Pulmonary artery endothelial cell (primary cell): ENCODE measurements around the gene SIN3A. TPM values are rescaled to one million over a fixed set of nuclear protein-coding genes. Genes with fewer than 3 reads are reported as not detected.
"Not testable (repeated sequence)": the region's sequence is repeated elsewhere in the genome, so short reads cannot be mapped to it uniquely, and the experiment has no call there.

Experiments used
- DNase-seq: peaks from one replicate; pipeline ENCODE4 v3.0.0-alpha.2; 2011; ENCODE audit warnings: low read depth, low spot score
- total RNA-seq: library from RNA; depleted of rRNA; stranded (reverse); fragments of >200 nt; gene quantifications from 2 replicates; pipeline ENCODE4 v1.2.3, GENCODE V29; 2014

Gene SIN3A
- total RNA-seq, result 20.8 and 25.7 TPM in 2 replicates

DNA sequence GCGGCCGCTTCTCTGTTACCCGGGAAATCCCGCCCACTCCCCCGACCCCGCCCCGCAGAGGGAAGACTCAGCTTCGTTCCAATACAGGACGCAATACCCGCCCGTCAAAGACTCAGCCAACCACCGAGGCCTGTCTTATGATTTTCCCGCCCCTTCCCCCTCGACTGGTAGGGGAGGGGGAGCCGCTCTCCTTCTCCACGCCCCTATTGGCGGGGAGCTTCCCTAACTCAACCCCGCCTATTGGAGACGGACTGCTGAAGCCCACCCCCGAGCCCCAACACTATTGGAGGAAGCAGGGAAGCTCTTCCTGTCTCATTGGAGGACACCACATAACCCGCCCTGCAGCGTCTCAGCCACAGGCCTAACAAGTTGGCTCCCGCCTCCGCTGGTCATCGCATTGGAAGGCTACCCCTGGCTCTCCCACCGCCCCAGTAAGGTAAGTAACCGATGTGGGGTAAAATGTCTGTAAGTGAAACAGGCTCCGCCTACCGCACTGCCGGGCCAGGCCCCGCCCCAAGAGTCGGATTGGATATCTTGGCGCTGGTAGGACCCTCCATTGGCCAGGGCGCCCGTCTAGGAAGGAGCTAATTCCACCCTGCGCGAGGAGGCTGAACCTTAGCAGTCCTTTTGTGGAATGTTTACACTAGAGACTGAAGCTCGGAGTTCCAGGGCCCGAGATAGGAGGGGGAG is at the start of gene SIN3A:
Gene SIN3A (minus strand): TSS at position 17 of the 690 bp plus-strand sequence. CDS start 21,315 bp downstream, outside the sequence.
- peak; percentile 100 for DNase-seq

DNA sequence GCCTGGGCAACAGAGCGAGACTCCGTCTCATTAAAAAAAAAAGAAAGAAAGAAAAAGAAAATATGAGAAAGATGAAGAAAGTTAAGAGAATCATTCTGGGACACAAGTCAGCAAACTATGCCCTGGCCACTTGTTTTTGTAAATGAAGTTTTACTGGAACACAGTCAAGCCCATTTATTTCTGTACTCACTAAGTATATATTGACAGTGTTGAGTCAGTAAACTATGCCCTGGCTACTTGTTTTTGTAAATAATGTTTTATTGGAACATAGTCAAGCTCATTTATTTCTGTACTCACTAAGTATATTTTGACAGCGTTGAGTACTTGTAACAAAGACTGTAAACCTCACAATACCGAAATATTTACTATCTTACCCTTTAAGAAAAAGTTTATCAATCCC is 42.2 kb upstream of the SIN3A start:
- DNase-seq, result no peak

DNA sequence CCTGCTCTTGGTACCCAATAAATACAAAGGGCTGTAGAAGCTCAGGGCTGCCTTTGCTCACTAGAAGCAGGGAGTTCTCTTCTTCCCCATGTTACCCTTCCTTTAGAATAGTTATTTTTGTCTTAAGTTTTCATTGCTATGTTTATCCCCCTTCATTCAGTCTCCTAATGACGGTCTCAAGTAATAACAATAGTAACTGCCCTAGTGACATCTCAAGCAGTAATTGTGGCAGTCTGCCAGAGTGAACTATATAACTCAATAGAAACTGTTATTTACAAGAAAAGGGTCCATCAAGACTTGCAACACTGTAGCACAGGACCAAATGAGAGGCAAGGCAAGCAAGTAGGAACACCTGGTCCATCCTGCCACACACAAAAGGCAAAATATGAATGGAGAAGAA is 32.5 kb upstream of the SIN3A start:
- DNase-seq, result peak; percentile 40

DNA sequence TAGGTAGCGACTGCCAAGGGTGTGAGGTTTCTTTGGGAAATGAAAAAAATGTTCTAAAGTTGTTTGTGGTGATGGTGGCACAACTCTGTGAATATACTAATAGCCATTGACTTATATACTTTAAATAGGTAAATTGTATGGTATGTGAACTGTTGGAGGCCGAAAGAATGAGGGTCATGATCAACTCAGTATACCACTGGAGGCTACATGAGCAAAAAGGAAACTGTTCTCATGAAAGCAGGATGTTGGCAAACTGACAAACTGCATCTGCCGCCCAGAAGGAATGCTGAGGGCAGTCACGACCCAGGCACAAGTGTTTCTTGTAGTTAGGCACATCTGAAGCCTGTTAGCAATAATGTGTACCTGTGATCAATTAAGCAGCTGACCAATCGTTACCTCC is 32.1 kb upstream of the SIN3A start:
- DNase-seq, result peak; percentile 52

DNA sequence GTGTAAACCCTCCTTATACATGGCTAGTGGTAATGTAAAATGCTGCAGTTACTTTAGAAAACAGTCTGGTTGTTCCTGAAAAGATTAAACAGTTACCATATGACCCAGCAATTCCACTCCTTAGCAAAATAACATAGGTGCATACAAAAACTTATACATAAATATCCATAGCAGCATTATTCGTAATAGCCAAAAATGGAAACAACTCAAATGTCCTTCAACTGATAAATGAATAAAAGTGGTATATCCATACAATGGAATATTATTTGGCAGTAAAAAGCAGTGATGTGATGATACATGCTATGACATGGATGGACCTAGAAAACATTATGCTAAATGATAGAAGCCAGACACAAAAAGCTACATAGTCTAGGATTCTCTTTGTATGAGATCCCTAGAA is 31.6 kb upstream of the SIN3A start:
- DNase-seq, result no peak

DNA sequence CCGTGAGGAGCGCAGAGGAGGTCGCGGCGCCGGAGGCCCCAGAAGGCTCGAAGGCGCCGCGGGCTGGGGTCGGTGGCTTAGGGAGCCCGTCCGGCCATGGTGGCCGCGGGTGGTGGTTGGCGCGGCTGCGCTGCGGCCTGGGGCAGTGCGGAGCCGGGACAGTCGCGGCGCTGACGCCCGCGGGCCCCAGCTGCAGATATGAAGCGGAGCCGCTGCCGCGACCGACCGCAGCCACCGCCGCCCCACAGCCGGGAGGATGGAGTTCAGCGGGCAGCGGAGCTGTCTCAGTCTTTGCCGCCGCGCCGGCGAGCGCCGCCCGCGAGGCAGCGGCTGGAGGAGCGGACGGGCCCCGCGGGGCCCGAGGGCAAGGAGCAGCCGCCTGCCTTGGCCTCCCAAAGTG is 29.0 kb upstream of the SIN3A start:
- DNase-seq, result not testable (repeated sequence)

DNA sequence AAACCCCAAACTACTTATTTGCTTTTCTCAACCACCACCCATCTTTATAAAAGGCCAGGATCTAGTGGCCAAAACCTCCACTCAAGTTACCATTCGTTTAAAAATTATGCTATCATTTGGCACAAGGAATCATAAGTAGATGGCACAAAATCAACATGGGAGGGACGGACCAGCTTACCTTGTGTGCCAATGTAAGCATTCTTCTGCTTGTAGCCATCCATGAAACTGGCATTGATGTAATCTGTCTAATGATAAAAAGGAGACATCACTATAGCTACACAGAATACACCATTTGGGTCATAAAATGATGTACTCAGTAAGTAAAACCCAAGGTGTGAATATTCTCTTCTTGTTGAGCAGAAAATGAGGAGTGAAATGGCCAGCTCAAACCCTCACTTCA is 28.2 kb upstream of the SIN3A start:
- no peak for DNase-seq

DNA sequence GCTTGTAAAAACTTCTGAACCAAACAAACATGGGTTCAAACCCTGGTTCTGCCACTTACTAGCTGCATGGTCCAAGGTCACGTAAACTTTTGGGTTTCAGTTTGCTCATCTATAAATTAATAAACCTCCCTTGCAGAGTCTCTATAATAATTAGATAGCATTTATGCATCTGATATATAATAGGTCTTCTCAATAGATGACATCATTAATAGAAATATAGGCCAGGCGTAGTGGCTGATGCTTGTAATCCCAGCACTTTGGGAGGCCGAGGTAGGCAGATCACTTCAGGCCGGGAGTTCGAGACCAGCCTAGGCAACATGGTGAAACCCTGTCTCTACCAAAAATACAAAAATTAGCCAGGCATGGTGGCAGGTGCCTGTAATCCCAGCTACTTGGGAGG is 25.6 kb upstream of the SIN3A start:
- DNase-seq, result not testable (repeated sequence)

DNA sequence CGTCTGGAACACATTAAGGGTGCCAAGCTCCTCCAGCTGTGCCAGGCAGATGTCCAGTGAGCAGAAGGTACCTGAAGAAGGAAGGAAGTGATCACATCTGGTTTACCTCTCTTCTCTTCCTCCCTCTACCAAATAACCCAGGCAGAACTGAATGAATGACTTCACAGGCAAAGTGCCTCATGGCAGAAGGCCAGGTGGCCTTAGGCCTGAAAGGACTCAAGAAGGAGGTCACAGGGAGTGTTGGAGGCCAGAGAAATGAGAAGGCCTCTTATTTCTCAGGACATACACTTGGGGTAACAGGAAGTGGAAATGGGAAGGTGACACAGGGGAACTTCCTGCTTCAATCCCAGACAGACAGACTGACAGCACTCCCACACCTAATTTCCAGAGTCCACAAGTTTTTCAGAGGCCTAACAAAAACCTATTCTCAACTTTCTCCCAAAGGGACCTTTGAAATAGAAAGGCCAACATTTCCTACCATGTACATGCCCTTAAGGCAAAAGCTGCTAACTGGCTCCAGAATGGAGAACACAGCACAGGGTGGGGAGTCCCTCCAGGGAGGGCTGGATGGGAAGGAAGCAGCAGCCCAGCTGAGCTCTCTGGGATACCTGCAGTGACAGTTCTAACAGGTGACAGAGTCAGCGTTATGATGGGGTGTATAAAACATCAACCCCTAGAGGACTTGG is 17.6 kb upstream of the SIN3A start:
- DNase-seq, result no peak

DNA sequence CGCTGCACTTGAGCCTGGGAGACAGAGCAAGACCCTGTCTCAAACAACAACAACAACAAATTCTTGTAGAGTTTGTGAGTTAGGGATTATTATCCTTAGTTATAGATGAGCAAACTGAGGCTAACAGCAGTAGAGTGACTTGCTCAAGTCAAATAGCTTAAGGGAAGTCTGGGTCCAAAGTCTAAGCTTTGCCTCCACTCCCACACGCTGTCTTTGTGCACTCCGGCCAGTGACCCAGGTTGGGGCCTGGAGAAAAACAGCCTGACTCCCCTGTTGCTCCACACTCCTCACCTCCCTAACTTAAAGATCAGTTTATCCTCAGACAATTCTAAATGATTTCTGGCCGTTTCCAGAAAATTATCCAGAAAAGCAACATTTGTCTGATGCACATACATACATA is 9.2 kb upstream of the SIN3A start:
- no peak for DNase-seq

DNA sequence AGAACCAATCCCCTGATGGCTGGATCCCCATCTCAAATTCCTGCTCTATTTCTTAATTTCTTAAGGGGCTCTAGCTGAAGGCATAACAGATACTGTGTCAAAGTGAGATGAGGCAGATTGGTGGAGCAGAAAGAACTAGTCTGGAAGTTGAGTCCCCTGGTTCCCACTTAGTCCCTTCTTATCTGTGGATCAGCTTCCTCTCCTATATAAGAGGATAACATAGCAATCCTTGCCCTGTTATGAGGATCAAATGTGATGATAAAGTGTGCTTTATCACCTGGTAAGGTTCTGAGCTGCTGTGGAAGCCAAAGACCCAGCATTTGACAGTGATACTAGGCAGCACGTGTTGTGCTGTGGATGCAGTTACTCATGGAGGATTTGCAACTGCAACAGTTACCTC is 8.1 kb upstream of the SIN3A start:
- DNase-seq, result no peak

DNA sequence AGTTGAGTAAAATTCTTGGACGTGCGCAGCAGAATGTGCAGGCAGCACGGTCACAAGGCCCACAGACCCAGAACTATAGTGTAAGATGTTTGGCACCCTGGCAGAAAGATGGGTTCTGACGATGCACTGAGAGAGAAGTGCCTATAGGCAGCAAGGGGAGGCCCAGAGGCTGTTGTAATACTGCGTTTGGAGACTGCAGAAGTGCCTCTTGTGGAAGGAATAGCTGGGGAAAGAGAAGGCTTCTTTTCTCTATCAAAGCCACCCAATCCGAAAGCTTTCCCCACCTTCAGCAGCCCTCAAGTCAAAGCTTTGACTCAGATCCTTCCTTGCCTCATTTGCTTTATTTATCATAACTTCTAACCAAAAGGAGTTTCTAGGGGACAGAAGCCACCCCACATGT is 5.2 kb upstream of the SIN3A start:
- no peak for DNase-seq

DNA sequence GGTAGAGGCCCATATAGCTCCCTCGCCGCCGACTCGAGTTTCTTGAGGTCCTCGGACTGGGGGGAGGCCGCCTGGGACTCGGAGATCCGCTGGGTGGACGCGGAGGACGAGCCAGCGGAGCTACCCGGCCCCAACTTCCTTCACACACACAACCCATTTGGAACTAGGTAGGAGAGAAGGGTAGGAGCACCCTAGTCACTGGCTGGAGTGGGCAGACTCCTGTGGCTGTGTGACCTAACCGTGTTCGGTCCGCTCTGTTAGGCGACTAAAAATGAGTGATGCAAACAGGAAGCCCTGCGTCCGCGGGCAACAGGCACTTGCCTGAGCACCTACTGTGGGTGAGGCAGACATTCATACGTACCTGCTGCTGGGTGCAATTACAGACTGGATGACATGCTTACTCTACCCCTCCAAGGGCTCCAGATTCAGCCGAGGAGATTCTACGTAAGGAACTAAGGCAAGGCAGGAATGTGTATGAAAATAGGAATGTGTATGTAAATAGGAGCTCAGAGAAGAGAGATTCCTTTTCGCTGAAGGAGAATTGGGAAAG is 4.6 kb upstream of the SIN3A start:
- DNase-seq, result no peak

DNA sequence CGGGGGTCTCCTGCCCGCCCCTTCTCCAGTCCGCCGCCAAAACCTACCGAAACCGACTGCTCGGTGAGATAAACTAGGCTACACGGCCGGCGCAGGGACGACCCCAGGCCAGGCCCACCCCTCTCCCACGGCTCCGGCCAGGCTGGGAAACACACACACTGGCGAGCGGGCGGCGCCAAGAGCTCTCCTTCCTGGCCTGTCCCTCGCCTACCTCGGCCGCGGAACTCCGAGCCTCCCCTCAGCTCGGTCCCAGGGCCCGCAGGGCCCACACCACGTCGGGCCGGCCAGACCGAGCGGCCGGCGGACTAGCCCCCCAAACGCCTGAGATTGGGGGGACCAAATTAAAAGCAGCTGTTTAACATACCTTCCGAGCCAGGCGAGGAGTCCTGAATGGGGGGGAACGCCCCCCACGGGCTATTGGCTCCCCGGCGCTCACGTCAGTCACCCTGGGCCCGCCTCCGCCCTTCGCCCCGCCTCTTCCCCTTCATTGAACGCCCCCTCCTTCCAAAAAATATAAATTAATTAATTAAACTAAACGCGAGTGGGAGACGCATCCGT is 4.0 kb upstream of the SIN3A start:
- no peak for DNase-seq

DNA sequence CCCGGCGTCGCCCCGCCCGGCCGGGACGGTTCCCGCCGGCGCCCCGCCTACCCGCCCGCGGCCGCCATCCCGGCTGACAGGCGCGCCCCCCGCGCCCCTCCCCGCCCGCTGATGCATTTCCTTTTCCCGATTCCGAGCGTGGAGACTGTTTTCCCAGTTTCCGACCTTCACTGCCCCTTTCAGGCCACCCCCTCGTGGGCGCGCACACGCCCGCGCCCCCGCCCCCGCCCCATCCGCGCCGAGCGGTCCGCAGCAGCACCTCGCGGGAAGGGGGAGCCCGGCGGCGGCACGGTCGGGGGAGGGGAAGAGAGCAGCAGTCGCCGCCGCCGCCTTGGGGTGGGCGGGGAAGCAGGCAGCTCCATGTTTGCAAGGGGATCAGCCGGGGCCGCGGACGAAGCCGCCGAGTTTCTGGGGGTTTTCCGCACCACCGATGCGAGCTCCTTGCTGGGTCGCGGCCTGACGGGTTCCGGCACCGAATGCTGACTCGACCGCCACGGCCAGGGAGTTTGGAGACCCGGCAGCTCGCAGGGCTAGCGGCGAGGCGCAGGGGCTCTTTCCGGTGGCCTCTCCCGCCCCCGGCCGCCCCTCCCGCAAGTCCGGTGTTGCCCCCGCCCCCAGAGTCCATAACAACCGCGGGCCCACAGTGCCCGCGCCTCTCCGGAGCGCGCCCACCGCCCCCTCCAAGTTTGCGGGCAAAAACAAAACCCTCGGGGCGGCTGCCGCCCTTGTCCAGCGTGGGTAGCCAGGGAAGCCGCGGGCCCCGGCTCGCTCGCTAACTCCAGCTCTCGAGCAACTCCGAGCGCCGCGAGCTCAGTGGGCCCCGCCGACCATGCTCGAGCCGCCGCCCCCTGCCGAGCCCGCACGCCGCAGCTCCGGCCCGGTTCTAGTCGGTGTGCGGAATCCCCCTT is 3.2 kb upstream of the SIN3A start:
- peak; percentile 61 for DNase-seq

DNA sequence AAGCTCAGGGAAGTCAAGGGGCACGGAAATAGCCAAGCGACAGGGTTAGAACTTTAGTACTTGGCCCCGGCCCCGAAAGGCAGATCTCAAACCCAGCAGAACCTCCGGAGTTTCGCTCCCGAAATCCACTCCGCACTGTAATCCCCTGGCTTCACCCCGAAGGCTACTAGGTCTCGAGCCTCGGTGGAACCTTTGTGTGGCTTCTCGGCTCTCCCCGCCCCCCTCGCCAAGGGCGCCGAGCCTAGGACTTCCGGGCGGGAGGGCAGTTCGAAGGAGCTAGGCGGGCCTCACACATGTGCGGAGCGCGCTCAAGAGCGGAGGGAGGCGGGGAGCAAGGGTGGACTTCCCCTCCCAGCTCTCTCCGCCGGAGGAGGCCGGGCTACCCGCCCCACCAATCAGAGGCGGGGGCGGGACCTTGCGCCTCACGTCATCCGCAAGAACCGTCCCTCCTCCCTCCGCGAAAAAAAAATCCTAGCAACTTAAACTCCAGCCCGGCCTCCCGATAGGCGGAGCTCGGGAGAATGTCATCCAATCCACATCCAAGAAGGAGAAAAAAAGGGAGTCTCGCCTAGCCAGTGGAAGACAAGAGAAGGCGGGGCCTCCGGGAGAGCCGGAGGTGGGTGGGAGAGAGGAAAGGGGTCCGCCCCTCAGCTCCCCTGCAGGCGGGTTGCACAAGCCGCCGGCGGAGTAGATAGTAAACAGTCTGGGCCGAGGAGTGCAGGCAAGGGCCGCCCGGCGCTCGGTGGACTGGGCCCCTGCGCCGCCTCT is 2.4 kb upstream of the SIN3A start:
- peak; percentile 99 for DNase-seq

DNA sequence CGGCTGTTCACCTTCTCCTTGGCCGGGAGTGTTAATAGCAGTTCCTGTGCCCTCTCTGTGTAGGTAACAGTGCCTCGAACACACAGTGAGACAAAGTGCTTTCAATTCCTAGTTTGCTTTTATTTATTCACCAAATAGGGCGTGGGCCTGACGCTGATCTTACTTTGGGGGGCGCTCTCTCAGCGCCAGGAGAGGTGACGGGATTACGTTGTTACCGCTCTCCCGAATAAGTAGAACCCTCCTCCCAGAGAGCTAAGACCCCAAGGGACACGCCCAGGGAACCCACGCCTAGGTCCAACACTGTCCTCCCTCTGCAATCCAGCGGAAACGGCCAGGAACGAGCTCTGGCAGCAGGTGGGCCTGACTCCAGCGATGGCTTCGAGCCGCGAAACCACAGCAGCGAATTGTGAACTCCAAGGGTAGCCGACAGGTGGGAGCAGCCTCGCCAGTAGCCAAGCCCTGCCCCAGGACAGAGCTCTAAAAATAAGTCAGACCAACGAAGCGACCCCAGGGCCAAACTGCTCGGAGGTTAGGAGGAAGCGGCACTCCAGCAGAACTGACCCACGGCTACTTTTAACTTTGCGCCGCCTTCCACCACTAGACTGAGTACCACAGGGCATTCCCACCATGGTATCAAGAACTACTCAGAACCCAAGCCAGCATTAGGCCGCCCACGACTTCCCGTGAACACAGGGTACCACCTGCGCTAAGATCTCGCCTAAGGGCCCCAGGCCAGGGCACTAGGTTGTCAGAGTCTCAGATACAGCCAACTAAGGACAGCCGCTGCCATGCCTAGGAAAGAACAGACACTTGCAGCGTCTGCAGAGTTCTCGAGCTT is 1.6 kb upstream of the SIN3A start:
- no peak for DNase-seq

DNA sequence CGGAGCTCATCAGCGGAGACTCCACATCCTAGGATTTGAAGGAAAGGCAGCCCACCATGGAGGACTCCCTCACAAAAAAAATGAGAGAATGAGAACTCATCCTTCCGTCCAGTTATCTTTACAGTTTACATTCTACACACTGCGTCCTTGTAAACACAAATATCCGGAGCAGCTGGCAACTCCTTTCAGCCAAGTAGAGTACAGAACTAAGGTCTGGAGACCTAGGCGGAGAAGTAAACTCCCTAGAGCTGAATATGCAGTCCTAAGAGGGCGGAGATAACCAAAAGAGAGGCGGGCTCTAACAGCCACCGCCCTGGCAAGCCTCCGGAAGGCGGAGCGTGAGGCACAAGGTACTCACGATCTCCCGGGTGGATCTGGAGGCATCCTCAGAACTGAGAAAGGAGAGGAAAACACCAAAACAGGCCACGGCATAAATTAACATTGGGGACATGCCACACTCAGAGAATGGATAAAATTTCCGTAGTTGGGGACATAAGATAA is 924 bp upstream of the SIN3A start:
- DNase-seq, result no peak

DNA sequence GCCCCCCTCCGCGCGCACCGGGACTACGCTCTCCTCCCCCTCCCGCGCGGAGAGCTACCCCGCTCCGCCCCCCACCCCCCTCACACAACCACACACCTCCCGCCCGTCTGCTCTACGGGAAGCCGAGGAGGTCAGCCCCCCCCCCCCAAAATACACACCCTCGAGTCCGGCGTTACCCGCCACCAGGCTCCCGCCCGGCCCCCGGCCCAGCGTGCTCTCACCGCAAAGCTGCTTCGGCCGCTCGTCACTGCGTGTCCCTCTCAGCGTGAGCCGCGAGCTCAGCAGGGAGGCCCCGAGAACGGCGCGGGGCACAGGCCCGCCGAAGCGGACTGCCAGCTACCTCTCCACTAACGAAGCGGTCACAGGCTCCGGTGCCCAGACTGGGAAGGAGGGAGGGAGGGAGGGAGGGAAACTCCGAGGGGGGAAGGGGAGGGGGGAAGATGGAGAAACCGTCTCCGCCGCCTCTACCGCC is 252 bp downstream of the SIN3A start:
- DNase-seq, result no peak
